Adrenal gland (tissue), 5 donors: Measurements from ENCODE around the gene TUBB3.

Experiments used
- POLR2A ChIP-seq, 2 donors: fragments of 450-650 bp; IDR thresholded peaks; one replicate each; pipeline ENCODE4 v1.6.1; 2017; ENCODE audit warnings: antibody characterized with exemption in 2 of 2, mild to moderate bottlenecking in 2 of 2, moderate library complexity in 1 of 2
- TF ChIP-seq, protein P1 (sequence below), 6 experiments: fragments of 450-650 bp in 4 of 6; fragments of 200-600 bp in 2 of 6; sonication (generic) in 1 of 6; IDR thresholded peaks; 1 replicate in 5 of 6; 2 replicates in 1 of 6; pipeline versions ENCODE4 v1.5.1 to v1.8.0; 2016 to 2021; ENCODE audit warnings: antibody characterized with exemption in 6 of 6, mild to moderate bottlenecking in 2 of 6, moderate library complexity in 1 of 6
- donor health status: DM: no; HTN: no; CAD: no.

DNA sequence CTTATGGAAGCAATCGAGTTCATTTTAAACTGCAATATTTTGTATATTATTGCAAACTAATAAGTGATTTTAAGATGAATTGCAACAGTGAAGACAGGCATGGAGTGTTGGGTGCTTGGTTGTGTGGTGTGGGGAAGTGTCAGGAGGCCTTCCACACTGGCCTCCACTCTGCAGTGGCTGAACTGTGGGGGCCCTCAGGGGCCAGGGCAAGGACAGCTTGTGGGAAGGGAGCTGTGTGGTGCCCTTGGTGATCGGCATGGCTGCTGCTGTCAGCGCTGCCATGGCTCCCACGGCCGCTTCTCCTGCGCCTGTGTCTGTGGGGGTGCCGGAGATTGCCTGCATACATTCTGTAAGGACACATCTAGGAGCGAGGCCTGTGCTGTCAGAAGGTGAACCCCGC lies 30.5 kb upstream of the TUBB3 start:
- TF ChIP-seq, protein P1, sequence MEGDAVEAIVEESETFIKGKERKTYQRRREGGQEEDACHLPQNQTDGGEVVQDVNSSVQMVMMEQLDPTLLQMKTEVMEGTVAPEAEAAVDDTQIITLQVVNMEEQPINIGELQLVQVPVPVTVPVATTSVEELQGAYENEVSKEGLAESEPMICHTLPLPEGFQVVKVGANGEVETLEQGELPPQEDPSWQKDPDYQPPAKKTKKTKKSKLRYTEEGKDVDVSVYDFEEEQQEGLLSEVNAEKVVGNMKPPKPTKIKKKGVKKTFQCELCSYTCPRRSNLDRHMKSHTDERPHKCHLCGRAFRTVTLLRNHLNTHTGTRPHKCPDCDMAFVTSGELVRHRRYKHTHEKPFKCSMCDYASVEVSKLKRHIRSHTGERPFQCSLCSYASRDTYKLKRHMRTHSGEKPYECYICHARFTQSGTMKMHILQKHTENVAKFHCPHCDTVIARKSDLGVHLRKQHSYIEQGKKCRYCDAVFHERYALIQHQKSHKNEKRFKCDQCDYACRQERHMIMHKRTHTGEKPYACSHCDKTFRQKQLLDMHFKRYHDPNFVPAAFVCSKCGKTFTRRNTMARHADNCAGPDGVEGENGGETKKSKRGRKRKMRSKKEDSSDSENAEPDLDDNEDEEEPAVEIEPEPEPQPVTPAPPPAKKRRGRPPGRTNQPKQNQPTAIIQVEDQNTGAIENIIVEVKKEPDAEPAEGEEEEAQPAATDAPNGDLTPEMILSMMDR (IDR thresholded peaks at IDR 0.05): no peak
- no peak for TF ChIP-seq POLR2A (IDR thresholded peaks at IDR 0.05)
